Body of pancreas (tissue), 4 donors: ENCODE data around the gene DPP7. TPM values are rescaled to one million over a fixed set of nuclear protein-coding genes. Genes with fewer than 3 reads are reported as not detected.
A peak's percentile ranks its signal among the peaks of the same experiment; 100 is the strongest.

Source experiments
- ATAC-seq: fragments of 150-250 bp; one replicate; pipeline ENCODE4 v1.9.1; 2016
- DNase-seq, 4 donors: peaks; one replicate each; pipeline ENCODE4 v3.0.0-alpha.2; 2019
- H3K27ac ChIP-seq, 4 donors: fragments of 200-600 bp; sonication (generic); 1 replicate in 3 of 4; 2 replicates in 1 of 4; pipeline versions ENCODE4 v1.5.1 to v1.6.1; 2016 to 2019; ENCODE audit warnings: mild to moderate bottlenecking in 1 of 4, mixed read lengths in 1 of 4, moderate library complexity in 1 of 4
- H3K27me3 ChIP-seq, 2 donors: fragments of 200-600 bp; sonication (generic); one replicate each; pipeline ENCODE4 v1.6.0; 2016; ENCODE audit warnings: mild to moderate bottlenecking in 1 of 2
- H3K36me3 ChIP-seq, 2 donors: fragments of 200-600 bp; sonication (generic); replicated peaks in 1 of 2; 2 replicates each; pipeline ENCODE4 v1.5.1; 2016; ENCODE audit warnings: low read depth in 2 of 2; ENCODE audit not compliant: insufficient read depth in 1 of 2
- H3K4me1 ChIP-seq: fragments of 200-600 bp; sonication (generic); one replicate; pipeline ENCODE4 v1.6.0; 2016
- H3K4me3 ChIP-seq, 2 donors: fragments of 200-600 bp; sonication (generic); 1 replicate in 1 of 2; 2 replicates in 1 of 2; pipeline ENCODE4 v1.5.1; 2016 to 2019
- H3K9me3 ChIP-seq, 3 donors: fragments of 200-600 bp; sonication (generic); 1 replicate in 2 of 3; 2 replicates in 1 of 3; pipeline ENCODE4 v1.5.1; 2016
- POLR2A ChIP-seq, 3 donors: fragments of 450-650 bp; IDR thresholded peaks; one replicate each; pipeline ENCODE4 v1.6.1; 2016; ENCODE audit warnings: antibody characterized with exemption in 3 of 3, mild to moderate bottlenecking in 2 of 3
- WGBS, 2 donors: methylation state at CpG; one replicate each; pipeline ENCODE4 v1.1.5; 2017; 5-methylcytosine and 5-hydroxymethylcytosine counted together
- intact Hi-C: fragments of 100-400 bp; cut with DNase I; formaldehyde crosslinking; loops from one replicate; pipeline ENCODE4 v1.15.1; 2023
- total RNA-seq, 2 donors: library from RNA; depleted of rRNA; stranded (reverse); fragments of >200 nt; gene quantifications; one replicate each; pipeline ENCODE4 v1.1.0, GENCODE V29; 2016
- TF ChIP-seq, protein P1 (sequence below), 7 experiments: fragments of 450-650 bp in 4 of 7; fragments of 200-600 bp in 3 of 7; sonication (generic) in 3 of 7; IDR thresholded peaks; one replicate each; pipeline ENCODE4 v1.5.1; 2016 to 2019; ENCODE audit warnings: antibody characterized with exemption in 7 of 7

The DPP7 gene
- total RNA-seq, 2 donors from 2014 or later, result 137 to 171 TPM

DNA sequence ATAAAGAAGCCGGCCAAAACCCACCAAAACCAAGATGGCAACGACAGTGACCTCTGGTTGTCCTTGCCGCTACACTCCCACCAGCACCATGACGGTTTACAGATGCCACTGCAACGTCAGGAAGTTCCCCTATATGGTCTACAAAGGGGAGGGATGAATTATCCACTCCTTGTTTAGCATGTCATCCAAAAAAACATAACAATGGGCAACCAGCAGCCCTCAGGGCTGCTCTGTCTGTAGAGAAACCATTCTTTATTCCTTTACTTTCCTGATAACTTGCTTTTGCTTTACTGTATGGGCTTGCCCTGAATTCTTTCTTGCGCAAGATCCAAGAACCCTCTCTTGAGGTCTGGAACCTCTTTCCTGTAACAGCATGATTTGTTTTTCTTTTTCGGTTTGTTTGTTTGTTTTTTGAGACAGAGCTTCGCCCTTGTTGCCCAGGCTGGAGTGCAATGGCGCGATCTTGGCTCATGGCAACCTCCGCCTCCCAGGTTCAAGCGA lies 39.2 kb downstream of the DPP7 start:
- 80 to 84% methylated on average over 11 to 12 of the region's 12 CpGs for WGBS, 2 donors
- H3K4me3 ChIP-seq, result no peak overlapping the region
- TF ChIP-seq, protein P1, sequence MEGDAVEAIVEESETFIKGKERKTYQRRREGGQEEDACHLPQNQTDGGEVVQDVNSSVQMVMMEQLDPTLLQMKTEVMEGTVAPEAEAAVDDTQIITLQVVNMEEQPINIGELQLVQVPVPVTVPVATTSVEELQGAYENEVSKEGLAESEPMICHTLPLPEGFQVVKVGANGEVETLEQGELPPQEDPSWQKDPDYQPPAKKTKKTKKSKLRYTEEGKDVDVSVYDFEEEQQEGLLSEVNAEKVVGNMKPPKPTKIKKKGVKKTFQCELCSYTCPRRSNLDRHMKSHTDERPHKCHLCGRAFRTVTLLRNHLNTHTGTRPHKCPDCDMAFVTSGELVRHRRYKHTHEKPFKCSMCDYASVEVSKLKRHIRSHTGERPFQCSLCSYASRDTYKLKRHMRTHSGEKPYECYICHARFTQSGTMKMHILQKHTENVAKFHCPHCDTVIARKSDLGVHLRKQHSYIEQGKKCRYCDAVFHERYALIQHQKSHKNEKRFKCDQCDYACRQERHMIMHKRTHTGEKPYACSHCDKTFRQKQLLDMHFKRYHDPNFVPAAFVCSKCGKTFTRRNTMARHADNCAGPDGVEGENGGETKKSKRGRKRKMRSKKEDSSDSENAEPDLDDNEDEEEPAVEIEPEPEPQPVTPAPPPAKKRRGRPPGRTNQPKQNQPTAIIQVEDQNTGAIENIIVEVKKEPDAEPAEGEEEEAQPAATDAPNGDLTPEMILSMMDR (IDR thresholded peaks at IDR 0.05), result no peak
- no peak for TF ChIP-seq POLR2A (IDR thresholded peaks at IDR 0.05)
- H3K4me1 ChIP-seq, result peaks cover 34% of the 10 kb centered on the region
- no peak overlapping the region for H3K27ac ChIP-seq
- no peaks in the 10 kb centered on the region for H3K27me3 ChIP-seq
- H3K36me3 ChIP-seq, result no peaks in the 10 kb centered on the region
- no peaks in the 10 kb centered on the region for H3K9me3 ChIP-seq
- DNase-seq (no peak), ATAC-seq (no peak)
- intact Hi-C loops, result no loop called here

DNA sequence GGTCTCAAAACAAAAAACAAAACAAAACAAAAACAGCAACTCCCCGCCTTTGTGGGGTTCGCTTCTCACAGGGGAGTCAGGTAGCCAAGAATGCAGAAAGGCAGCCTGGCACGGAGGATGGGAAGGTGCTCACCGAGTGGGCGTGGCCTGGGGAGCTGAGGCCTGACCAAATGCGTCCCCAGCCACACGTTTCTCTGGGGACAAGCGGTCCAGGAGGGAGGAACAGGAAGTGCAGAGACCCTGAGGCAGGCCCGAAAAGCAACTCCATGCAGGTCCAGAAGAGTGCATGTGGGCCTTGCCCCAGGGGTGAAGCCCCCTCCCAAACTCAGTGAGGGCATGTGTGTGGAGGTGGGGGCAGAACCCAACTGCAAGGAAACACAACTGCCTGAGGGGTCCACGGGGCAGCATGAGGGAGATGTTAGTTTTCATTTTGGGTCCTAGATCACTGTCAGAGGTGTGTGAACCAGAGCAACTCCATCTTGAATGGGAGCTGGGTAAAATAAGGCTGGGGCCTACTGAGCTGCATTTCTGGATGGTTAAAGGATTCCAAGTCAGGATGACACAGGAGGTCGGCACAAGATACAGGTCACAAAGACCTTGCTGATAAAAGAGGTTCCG lies 39.8 kb downstream of the DPP7 start:
- no peaks in the 10 kb centered on the region for H3K36me3 ChIP-seq
- WGBS, 2 donors, result 80 to 87% methylated on average over 8 to 12 of the region's 12 CpGs
- TF ChIP-seq POLR2A (IDR thresholded peaks at IDR 0.05), result no peak
- TF ChIP-seq, protein P1 (IDR thresholded peaks at IDR 0.05), result no peak
- H3K27ac ChIP-seq, result no peak overlapping the region
- intact Hi-C loops, result no loop called here
- no peaks in the 10 kb centered on the region for H3K27me3 ChIP-seq
- H3K4me3 ChIP-seq, result no peak overlapping the region
- no peaks in the 10 kb centered on the region for H3K9me3 ChIP-seq
- DNase-seq (no peak), ATAC-seq (no peak)
- H3K4me1 ChIP-seq, result peaks cover 40% of the 10 kb centered on the region

DNA sequence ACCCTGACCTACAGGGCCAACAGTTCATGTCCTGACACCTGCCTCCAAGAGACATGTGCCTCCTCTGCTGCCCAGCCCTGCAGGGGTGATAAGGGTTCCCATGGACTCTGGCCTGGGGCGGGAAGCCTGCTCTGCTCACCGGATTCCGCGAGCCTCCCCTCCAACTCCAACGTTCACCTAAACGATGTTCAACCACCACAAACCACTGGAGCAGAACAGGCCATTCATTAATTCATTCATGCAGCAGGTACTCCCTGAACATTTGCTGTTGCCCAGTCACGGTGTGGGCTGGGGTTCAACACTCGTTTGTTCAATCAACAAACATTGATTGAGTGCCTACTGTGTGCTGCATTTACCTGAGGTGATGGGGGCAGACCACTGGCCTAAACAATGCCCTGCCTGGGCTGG lies 40.5 kb downstream of the DPP7 start:
- no peak overlapping the region for H3K4me3 ChIP-seq
- WGBS, 2 donors, result 76% methylated on average over 8 of the region's 8 CpGs
- no peak for DNase-seq
- H3K4me1 ChIP-seq, result peaks cover 41% of the 10 kb centered on the region
- TF ChIP-seq POLR2A (IDR thresholded peaks at IDR 0.05), result no peak
- TF ChIP-seq, protein P1 (IDR thresholded peaks at IDR 0.05), result no peak
- H3K36me3 ChIP-seq, result no peaks in the 10 kb centered on the region
- intact Hi-C loops, result no loop called here
- no peaks in the 10 kb centered on the region for H3K9me3 ChIP-seq
- ATAC-seq, result no peak
- H3K27ac ChIP-seq, result no peak overlapping the region
- H3K27me3 ChIP-seq, result no peaks in the 10 kb centered on the region

DNA sequence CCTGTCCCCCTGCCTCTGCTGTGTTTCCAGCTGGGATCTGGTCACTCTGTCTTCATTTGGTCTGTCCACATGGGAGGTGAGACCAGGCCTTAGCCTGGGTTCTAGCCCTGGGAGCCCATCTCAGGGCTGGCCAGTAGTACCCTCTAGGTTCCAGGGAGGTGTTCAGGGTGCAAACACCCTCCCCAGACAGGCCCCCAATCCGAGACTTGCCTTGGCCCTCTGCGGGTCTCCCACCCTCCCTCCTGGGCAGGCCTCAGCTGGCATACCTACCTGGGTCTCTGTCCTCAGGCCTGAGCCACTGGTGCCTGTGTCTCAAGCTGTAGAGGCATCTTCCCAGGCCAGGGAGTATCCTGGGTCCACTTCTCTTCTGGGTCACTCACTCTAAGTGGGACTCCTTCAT lies 43.3 kb downstream of the DPP7 start:
- 82 to 89% methylated on average over 2 of the region's 2 CpGs for WGBS, 2 donors
- Histone ChIP-seq H3K27me3 (no peaks in the 10 kb centered on the region), H3K27ac (peak overlapping the region; percentile 40 to 88 (median 72)), H3K4me3 (no peak overlapping the region), H3K4me1 (peaks cover 24% of the 10 kb centered on the region), H3K36me3 (no peaks in the 10 kb centered on the region), H3K9me3 (no peaks in the 10 kb centered on the region)
- TF ChIP-seq POLR2A (IDR thresholded peaks at IDR 0.05), result no peak
- intact Hi-C loops, result no loop called here
- no peak for DNase-seq
- no peak for ATAC-seq

DNA sequence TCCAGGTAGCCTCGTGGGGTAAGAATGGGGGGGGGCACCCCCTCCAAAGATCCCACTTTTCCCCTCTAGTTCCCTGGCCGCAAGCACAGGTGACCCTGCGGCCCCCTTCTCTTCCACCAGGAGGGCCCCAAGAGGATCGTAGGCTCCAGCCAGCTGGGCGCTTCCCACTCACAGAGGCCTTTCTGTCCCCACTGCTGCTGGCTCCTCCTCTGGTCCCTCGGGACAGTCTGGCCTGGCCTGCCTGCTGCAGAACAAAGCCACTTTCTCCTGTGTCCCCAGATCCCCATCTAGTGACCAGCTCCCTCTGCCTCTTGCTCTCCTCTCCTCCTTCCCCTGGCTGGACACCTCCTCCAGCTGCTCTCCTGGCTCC lies 43.6 kb downstream of the DPP7 start:
- 3 to 10% methylated on average over 2 to 6 of the region's 6 CpGs for WGBS, 2 donors
- TF ChIP-seq, protein P1 (IDR thresholded peaks at IDR 0.05), result peak in 4 of 7 experiments; percentile 28 to 42 (median 32)
- TF ChIP-seq POLR2A (IDR thresholded peaks at IDR 0.05), result peak in 1 of 3 donors; percentile 9
- H3K27me3 ChIP-seq, result no peaks in the 10 kb centered on the region
- no peaks in the 10 kb centered on the region for H3K36me3 ChIP-seq
- intact Hi-C loops, result no loop called here
- ATAC-seq (peak; percentile 44), DNase-seq (peak in 1 of 4 donors; percentile 71)
- peaks cover 24% of the 10 kb centered on the region for H3K4me1 ChIP-seq
- no peak overlapping the region for H3K4me3 ChIP-seq
- H3K27ac ChIP-seq, result peak overlapping the region; percentile 40 to 88 (median 72)
- no peaks in the 10 kb centered on the region for H3K9me3 ChIP-seq
